K562 (cell line): ENCODE results near the gene HSD17B2. TPM values are rescaled to one million over a fixed set of nuclear protein-coding genes. Genes with fewer than 3 reads are reported as not detected.

Experiments used
- ATAC-seq: fragments of 200-7000 bp; cut with Tn5 transposase; 3 replicates; pipeline ENCODE4 v1.9.1; 2020; ENCODE audit warnings: moderate library complexity
- BruUV-seq: library from RNA; stranded (reverse); fragments of 400-500 nt; replicated peaks from 2 replicates; lab custom pipeline; 2021; lab: Mats Ljungman, UMichigan
- CTCF ChIA-PET: fragments of 300-600 bp; formaldehyde crosslinking; extraction: SDS; loops from one replicate; lab custom pipeline; 2021; ENCODE audit warnings: low intra/inter-chr PET ratio; lab: Yijun Ruan, JAX
- POLR2A ChIA-PET: fragments of 300-600, 350-650 bp; sonication (Branson Sonifier 250); formaldehyde crosslinking; extraction: SDS; loops from one replicate; lab custom pipeline; 2021; ENCODE audit warnings: antibody characterized with exemption, inconsistent platforms; lab: Yijun Ruan, JAX
- DNase-seq, 4 experiments: peaks; one replicate each; pipeline versions ENCODE4 v3.0.0 to v3.0.0-alpha.2; 2011 to 2018; ENCODE audit warnings: low spot score in 3 of 4, mixed read lengths in 3 of 4; ENCODE audit errors: extremely low read depth in 1 of 4
- FAIRE-seq: peaks from 2 replicates; lab custom pipeline; 2011; peaks lifted over from hg19 to GRCh38; lab: Jason Lieb, UNC
- H2AFZ ChIP-seq: 2 replicates; pipeline ENCODE4 v1.6.0; 2011; ENCODE audit warnings: low read depth, low read length, control low read depth, inconsistent platforms
- H3K27ac ChIP-seq: fragments of 200-600 bp; 3 replicates; pipeline ENCODE4 v1.8.0; 2011; ENCODE audit warnings: low read depth, mild to moderate bottlenecking, control low read depth, inconsistent platforms, low read length, moderate library complexity, mixed read lengths; ENCODE audit errors: extremely low read depth
- H3K27me3 ChIP-seq, 2 experiments: fragments of 300-600 bp in 1 of 2; 2 replicates in 1 of 2; 3 replicates in 1 of 2; pipeline versions ENCODE4 v1.6.0 to v1.8.0; 2011; ENCODE audit warnings: inconsistent platforms in 2 of 2, low read length in 2 of 2, mild to moderate bottlenecking in 1 of 2, mixed read lengths in 1 of 2, moderate library complexity in 1 of 2; ENCODE audit not compliant: control insufficient read depth in 2 of 2, insufficient read depth in 2 of 2
- H3K36me3 ChIP-seq: fragments of 300-600 bp; 3 replicates; pipeline ENCODE4 v1.8.0; 2011; ENCODE audit warnings: mild to moderate bottlenecking, low read length, inconsistent platforms; ENCODE audit not compliant: control insufficient read depth, insufficient read depth
- H3K4me1 ChIP-seq, 2 experiments: fragments of 200-600 bp in 1 of 2; replicated peaks in 1 of 2; 2 replicates in 1 of 2; 3 replicates in 1 of 2; pipeline versions ENCODE4 v1.5.1 to v1.8.0; 2011; ENCODE audit warnings: inconsistent platforms in 2 of 2, low read length in 2 of 2, mild to moderate bottlenecking in 1 of 2, mixed read lengths in 1 of 2, moderate library complexity in 1 of 2; ENCODE audit not compliant: control insufficient read depth in 2 of 2, insufficient read depth in 2 of 2
- H3K4me2 ChIP-seq: 2 replicates; pipeline ENCODE4 v1.6.1; 2011; ENCODE audit warnings: low read length, control low read depth, inconsistent platforms, mixed read lengths; ENCODE audit not compliant: insufficient read depth
- H3K4me3 ChIP-seq: fragments of 200-600 bp; sonication (generic), shearing (Covaris generic); 2 replicates; pipeline ENCODE4 v1.5.1; 2016; ENCODE audit warnings: control low read depth, inconsistent platforms
- H3K79me2 ChIP-seq: fragments of 200-600 bp; 3 replicates; pipeline ENCODE4 v1.8.0; 2011; ENCODE audit warnings: low read length, inconsistent platforms; ENCODE audit not compliant: control insufficient read depth, insufficient read depth
- H3K9ac ChIP-seq, 2 experiments: 2 replicates each; pipeline versions ENCODE4 v1.6.0 to v1.6.1; 2011; ENCODE audit warnings: low read depth in 2 of 2, low read length in 2 of 2, control low read depth in 1 of 2, inconsistent platforms in 1 of 2, mild to moderate bottlenecking in 1 of 2, mixed read lengths in 1 of 2; ENCODE audit not compliant: insufficient read depth in 1 of 2
- H3K9me1 ChIP-seq: one replicate; pipeline ENCODE4 v1.6.0; 2011; ENCODE audit warnings: inconsistent platforms, mild to moderate bottlenecking, low read length, moderate library complexity; ENCODE audit not compliant: control insufficient read depth, insufficient read depth
- H3K9me3 ChIP-seq: replicated peaks from 2 replicates; pipeline ENCODE4 v1.5.1; 2011; ENCODE audit warnings: low read depth, low read length, inconsistent platforms; ENCODE audit not compliant: control insufficient read depth, insufficient read depth
- H4K20me1 ChIP-seq: replicated peaks from 2 replicates; pipeline ENCODE4 v1.6.1; 2011; ENCODE audit warnings: low read length, inconsistent platforms, mixed read lengths; ENCODE audit not compliant: control insufficient read depth, insufficient read depth
- C11orf30 ChIP-seq: fragments of 450-650 bp; IDR thresholded peaks from 2 replicates; pipeline ENCODE4 v1.6.1; 2016; ENCODE audit warnings: low read depth, mild to moderate bottlenecking
- CBX5 ChIP-seq: IDR thresholded peaks from 2 replicates; pipeline ENCODE4 v1.6.1; 2014; ENCODE audit warnings: low read depth, borderline replicate concordance
- KDM5B ChIP-seq: fragments of 200-600 bp; sonication (generic); IDR thresholded peaks from 2 replicates; pipeline ENCODE4 v1.6.1; 2012; ENCODE audit warnings: low read depth, mild to moderate bottlenecking, moderate library complexity, low read length, control low read depth, inconsistent platforms; ENCODE audit not compliant: insufficient replicate concordance
- MAFG ChIP-seq: fragments of 450-650 bp; conservative IDR thresholded peaks from 2 replicates; pipeline ENCODE4 v1.6.1; 2016; ENCODE audit warnings: missing genetic modification characterization, missing compliant biosample characterization
- RB1 ChIP-seq: fragments of 450-650 bp; IDR thresholded peaks from 2 replicates; pipeline ENCODE4 v1.6.1; 2017; ENCODE audit warnings: low read depth, mild to moderate bottlenecking
- TCF7 ChIP-seq: sonication (generic); IDR thresholded peaks from 2 replicates; pipeline ENCODE4 v1.6.1; 2016; ENCODE audit warnings: antibody characterized with exemption, borderline replicate concordance
- ZBTB17 ChIP-seq: fragments of 450-650 bp; formaldehyde crosslinking; IDR thresholded peaks from 2 replicates; pipeline ENCODE4 v1.4.0; 2020; ENCODE audit warnings: mild to moderate bottlenecking
- ZC3H4 ChIP-seq: sonication (generic); formaldehyde crosslinking; IDR thresholded peaks from 2 replicates; pipeline ENCODE4 v1.9.0; 2021; ENCODE audit warnings: missing genetic modification reagents, borderline replicate concordance
- ZEB2 ChIP-seq: fragments of 450-650 bp; IDR thresholded peaks from 2 replicates; pipeline ENCODE4 v1.6.1; 2016
- WGBS: fragments of 100-300 bp; shearing (Covaris generic); methylation state at CpG from one replicate; pipeline ENCODE4 v1.1.6; 2016; ENCODE audit warnings: low coverage, mixed read lengths; ENCODE audit not compliant: insufficient coverage; ENCODE audit errors: missing lambda C conversion rate; 5-methylcytosine and 5-hydroxymethylcytosine counted together
- in situ Hi-C: fragments of 300-500 bp; cut with MboI; formaldehyde crosslinking; loops from 4 replicates; pipeline ENCODE4 v1.15.0; 2018; ENCODE audit warnings: inconsistent platforms, mixed read lengths
- intact Hi-C: fragments of 100-400 bp; cut with micrococcal nuclease; formaldehyde crosslinking; loops from 2 replicates; pipeline ENCODE4 v1.14.2; 2022
- polyA plus RNA-seq, 8 experiments: library from polyadenylated mRNA; depleted of rRNA in 4 of 8; stranded (reverse) in 5 of 8; unstranded in 3 of 8; fragments of >200 nt; fragmentation: Nextera tagmentation in 2 of 8; fragmentation: Illumina TruSeq in 1 of 8; extraction: Ambion mirVana in 2 of 8; extraction: Trizol in 1 of 8; gene quantifications; 2 replicates each; pipeline versions ENCODE4 v1.2.1 to v1.2.3, GENCODE V29; 2011 to 2014; ENCODE audit warnings: inconsistent platforms in 1 of 8, missing spikeins in 1 of 8
- total RNA-seq, 7 experiments: library from RNA; depleted of rRNA in 6 of 7; stranded (reverse); fragments of >200 nt in 6 of 7; fragmentation: Illumina TruSeq in 2 of 7; extraction: Trizol in 2 of 7; gene quantifications; 2 replicates each; pipeline versions ENCODE4 v1.2.1 to v1.2.3, GENCODE V29; 2011 to 2021; ENCODE audit warnings: low replicate concordance in 1 of 7
- TF ChIP-seq, protein P1 (sequence below): fragments of 200-800 bp; sonication (Bioruptor generic); IDR thresholded peaks from 2 replicates; pipeline ENCODE4 v1.6.1; 2017; ENCODE audit warnings: missing genetic modification characterization, missing compliant biosample characterization
- TF ChIP-seq, protein P2 (sequence below): IDR thresholded peaks from 3 replicates; pipeline ENCODE4 v1.6.1; 2011; ENCODE audit warnings: borderline replicate concordance, mild to moderate bottlenecking, moderate library complexity; ENCODE audit not compliant: insufficient read length; ENCODE audit errors: extremely low read depth

Gene HSD17B2
- total and polyA plus RNA-seq, 9 of the 15 experiments (the other 6 are each of a cell fraction or from before 2014, with no cell fraction given) = not detected

DNA sequence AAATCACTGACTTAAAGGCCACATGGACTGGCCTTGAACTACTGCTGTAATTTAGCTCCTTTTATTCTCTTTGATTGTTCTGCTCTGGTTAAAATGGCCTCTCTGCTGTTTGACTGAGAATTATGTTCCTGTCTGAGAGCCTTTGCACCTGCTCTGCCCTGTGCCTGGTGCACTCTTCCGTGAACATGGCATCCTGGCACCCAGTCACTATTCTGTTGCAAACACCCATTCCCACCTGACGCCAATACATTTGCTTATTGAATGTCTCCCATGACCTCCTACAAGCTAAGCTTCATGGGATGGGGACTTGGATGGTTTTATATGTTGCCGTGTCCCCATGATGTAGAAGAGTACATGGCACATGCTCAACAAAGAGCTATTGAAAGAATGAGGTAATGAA lies 20.1 kb downstream of the HSD17B2 start:
- CTCF ChIA-PET = no interaction called here
- FAIRE-seq = no peak
- ATAC-seq = no peak
- Histone ChIP-seq H3K9me1 (no peaks in the 10 kb centered on the region), H3K9ac (no peak overlapping the region), H3K79me2 (no peaks in the 10 kb centered on the region), H3K4me2 (no peak overlapping the region), H3K36me3 (no peaks in the 10 kb centered on the region), H4K20me1 (no peaks in the 10 kb centered on the region), H3K9me3 (no peaks in the 10 kb centered on the region), H3K27ac (no peak overlapping the region), H3K4me3 (no peak overlapping the region), H2AFZ (no peak overlapping the region), H3K27me3 (peaks cover 5 to 12% of the 10 kb centered on the region in 2 experiments; a peak in 3 of 5 replicates), H3K4me1 (no peaks in the 10 kb centered on the region)
- WGBS = 0% methylated on average over 3 of the region's 3 CpGs
- intact Hi-C loops (no loop called here), in situ Hi-C loops (no loop called here)
- DNase-seq = no peak
- TF ChIP-seq ZEB2 = no peak
- no TSS peak for BruUV-seq
- POLR2A ChIA-PET = interaction anchor here (0.6 kb wide), 1 partner anchor 1023 kb away, joined by 3 read pairs; no protein-coding TSS in a partner anchor

GRCh38 chr16:82055728-82056549 lies 20.9 kb downstream of the HSD17B2 start:
- Histone ChIP-seq H3K9me3 (no peaks in the 10 kb centered on the region), H3K4me3 (no peak overlapping the region), H3K4me2 (no peak overlapping the region), H2AFZ (no peak overlapping the region), H3K9ac (no peak overlapping the region), H3K4me1 (no peaks in the 10 kb centered on the region), H3K36me3 (no peaks in the 10 kb centered on the region), H4K20me1 (no peaks in the 10 kb centered on the region), H3K9me1 (no peaks in the 10 kb centered on the region), H3K27ac (no peak overlapping the region), H3K79me2 (no peaks in the 10 kb centered on the region), H3K27me3 (peaks cover 5 to 17% of the 10 kb centered on the region in 2 experiments; a peak in 3 of 5 replicates)
- in situ Hi-C loops (no loop called here), intact Hi-C loops (no loop called here)
- 2% methylated on average over 8 of the region's 8 CpGs for WGBS
- ATAC-seq (no peak), DNase-seq (no peak), FAIRE-seq (no peak)
- BruUV-seq = no TSS peak
- POLR2A ChIA-PET = interaction anchor here (0.6 kb wide), 1 partner anchor 1024 kb away, joined by 3 read pairs; no protein-coding TSS in a partner anchor
- CTCF ChIA-PET = no interaction called here
- TF ChIP-seq ZBTB17 (CRISPR knock-in tag) (no peak), KDM5B (no peak), C11orf30 (no peak), CBX5 (no peak), ZC3H4 (CRISPR knock-in tag) (no peak), TCF7 (no peak), MAFG (no peak), RB1 (no peak)
- TF ChIP-seq, protein P1, sequence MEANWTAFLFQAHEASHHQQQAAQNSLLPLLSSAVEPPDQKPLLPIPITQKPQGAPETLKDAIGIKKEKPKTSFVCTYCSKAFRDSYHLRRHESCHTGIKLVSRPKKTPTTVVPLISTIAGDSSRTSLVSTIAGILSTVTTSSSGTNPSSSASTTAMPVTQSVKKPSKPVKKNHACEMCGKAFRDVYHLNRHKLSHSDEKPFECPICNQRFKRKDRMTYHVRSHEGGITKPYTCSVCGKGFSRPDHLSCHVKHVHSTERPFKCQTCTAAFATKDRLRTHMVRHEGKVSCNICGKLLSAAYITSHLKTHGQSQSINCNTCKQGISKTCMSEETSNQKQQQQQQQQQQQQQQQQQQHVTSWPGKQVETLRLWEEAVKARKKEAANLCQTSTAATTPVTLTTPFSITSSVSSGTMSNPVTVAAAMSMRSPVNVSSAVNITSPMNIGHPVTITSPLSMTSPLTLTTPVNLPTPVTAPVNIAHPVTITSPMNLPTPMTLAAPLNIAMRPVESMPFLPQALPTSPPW (CRISPR knock-in tag) = no peak
- TF ChIP-seq, protein P2, sequence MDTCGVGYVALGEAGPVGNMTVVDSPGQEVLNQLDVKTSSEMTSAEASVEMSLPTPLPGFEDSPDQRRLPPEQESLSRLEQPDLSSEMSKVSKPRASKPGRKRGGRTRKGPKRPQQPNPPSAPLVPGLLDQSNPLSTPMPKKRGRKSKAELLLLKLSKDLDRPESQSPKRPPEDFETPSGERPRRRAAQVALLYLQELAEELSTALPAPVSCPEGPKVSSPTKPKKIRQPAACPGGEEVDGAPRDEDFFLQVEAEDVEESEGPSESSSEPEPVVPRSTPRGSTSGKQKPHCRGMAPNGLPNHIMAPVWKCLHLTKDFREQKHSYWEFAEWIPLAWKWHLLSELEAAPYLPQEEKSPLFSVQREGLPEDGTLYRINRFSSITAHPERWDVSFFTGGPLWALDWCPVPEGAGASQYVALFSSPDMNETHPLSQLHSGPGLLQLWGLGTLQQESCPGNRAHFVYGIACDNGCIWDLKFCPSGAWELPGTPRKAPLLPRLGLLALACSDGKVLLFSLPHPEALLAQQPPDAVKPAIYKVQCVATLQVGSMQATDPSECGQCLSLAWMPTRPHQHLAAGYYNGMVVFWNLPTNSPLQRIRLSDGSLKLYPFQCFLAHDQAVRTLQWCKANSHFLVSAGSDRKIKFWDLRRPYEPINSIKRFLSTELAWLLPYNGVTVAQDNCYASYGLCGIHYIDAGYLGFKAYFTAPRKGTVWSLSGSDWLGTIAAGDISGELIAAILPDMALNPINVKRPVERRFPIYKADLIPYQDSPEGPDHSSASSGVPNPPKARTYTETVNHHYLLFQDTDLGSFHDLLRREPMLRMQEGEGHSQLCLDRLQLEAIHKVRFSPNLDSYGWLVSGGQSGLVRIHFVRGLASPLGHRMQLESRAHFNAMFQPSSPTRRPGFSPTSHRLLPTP = no peak
